ENCODE measurements around the gene HOXD4.

HOXD4 gene

GRCh38 chr2:176170602-176171305, 19.4 kb downstream of the HOXD4 start:
- no peak for DNase-seq (ENCODE audit: low spot score)

- no peak for DNase-seq (ENCODE audit: low spot score)
Measured at GRCh38 chr2:176171351-176172006, 20.1 kb downstream of the HOXD4 start.

DNA sequence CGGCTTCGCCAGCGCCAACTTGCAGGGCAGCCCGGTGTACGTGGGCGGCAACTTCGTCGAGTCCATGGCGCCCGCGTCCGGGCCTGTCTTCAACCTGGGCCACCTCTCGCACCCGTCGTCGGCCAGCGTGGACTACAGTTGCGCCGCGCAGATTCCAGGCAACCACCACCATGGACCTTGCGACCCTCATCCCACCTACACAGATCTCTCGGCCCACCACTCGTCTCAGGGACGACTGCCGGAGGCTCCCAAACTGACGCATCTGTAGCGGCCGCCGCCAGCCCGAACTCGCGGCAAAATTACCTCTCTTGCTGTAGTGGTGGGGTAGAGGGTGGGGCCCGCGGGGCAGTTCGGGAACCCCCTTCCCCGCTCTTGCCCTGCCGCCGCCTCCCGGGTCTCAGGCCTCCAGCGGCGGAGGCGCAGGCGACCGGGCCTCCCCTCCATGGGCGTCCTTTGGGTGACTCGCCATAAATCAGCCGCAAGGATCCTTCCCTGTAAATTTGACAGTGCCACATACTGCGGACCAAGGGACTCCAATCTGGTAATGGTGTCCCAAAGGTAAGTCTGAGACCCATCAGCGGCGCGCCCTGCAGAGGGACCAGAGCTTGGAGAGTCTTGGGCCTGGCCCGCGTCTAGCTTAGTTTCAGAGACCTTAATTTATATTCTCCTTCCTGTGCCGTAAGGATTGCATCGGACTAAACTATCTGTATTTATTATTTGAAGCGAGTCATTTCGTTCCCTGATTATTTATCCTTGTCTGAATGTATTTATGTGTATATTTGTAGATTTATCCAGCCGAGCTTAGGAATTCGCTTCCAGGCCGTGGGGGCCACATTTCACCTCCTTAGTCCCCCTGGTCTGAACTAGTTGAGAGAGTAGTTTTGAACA, 20.9 kb downstream of the HOXD4 start:
- no peak for DNase-seq (ENCODE audit: low spot score)

DNA sequence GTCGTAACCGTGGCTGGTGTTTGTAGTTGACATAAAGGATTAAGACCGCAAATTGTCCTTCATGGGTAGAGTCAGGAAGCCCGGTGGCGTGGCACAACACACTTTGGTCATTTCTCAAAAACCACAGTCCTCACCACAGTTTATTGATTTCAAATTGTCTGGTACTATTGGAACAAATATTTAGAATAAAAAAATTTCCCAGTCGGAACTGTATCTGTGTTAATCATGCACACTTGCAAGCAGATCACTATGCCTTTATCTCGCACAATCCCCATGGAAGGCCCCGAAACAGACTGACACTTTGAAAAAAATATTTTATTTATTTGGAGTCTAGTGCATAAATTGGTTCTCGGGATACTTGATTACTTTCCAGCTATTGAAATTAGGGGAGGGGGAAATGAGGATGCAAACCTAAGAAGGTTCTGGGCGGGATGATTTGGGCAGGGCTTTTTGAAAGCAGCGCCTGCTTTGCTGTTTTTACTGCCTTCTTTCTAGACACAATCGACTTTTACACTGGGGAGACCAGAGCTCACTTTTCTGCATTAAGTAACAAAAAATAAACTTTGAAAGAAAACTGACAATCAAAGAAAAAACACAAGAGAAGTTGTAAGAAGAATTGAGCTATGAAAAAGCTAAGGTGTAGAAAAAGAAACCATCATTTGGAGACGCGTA, 21.7 kb downstream of the HOXD4 start:
- DNase-seq (ENCODE audit: low spot score), result no peak

GRCh38 chr2:176173567-176174381, 22.4 kb downstream of the HOXD4 start:
- no peak for DNase-seq (ENCODE audit: low spot score)

GRCh38 chr2:176174382-176174823, 23.1 kb downstream of the HOXD4 start:
- DNase-seq (ENCODE audit: low spot score), result no peak

DNA sequence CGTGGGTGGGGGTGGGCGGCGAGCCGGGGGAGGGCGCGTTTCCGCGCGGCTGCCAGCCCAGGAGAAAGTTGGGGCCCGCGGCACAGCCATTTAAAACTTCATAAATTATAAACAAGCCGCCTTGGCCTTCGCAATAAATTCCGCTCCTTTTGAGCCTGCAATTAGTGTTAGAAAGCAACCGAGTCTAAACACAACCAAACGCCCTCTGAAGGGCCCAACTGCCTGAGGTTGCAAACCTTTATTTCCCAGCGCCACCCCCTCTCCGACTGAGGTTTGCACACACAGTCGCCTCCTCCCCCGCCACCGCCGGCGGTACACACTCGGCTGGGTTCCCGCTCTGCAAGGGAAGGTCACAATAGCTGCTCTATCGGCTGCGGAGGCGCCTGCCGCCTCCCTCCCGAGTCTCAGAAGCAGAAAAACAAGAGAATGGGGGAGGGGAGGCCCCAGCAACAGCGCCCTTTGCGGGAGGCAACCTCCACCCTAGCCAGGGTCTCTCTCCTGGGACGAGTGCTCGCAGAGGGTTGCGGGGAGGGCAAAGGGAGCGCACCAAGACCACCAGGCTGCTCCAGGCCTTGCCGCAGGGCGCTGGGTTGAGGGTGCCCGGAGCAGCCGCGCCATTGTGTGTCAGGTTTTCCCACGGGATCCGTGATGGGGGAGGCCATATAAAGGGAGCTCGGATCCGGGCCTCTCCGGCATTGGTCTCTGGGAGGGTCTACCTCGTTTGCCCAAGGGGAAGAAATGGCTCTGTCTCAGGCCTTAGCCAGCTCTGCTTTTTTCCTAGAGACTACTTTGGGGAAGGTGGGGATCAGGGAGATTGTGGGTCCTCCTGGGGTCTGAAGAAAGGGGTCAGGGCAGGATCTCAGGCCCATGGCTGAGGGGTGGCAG, 23.7 kb downstream of the HOXD4 start:
- DNase-seq (ENCODE audit: low spot score), result no peak

GRCh38 chr2:176175709-176176607, 24.6 kb downstream of the HOXD4 start:
- DNase-seq (ENCODE audit: low spot score), result no peak

GRCh38 chr2:176177580-176178037, 26.3 kb downstream of the HOXD4 start:
- DNase-seq (ENCODE audit: low spot score), result no peak

- no peak for DNase-seq (ENCODE audit: low spot score)
Measured at GRCh38 chr2:176178038-176178756, 26.8 kb downstream of the HOXD4 start.

DNA sequence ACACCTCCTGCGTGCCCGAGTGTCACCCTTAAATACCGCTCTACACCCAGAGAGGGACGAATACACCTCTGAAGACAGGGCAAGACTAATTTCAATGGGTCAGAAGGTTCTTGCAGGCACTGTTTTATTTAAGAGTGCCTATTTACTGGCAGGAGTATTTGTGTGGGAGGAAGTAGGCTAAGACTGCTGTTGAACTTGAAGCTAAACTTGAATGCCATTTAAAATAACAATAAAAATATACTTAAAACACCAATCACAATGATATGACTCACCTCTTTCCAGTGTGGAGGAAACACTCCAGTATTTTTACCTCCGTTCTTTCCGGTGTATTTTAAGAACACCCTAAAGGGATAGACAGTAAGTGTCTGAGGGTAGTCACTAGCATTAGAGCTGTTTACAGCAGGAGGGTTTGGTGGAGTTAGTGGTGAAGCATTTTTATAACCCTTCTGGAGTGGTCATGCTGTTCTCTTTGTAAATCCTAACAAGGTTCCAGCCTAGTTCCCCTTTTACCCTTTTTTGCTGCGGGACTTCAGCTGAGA, 27.5 kb downstream of the HOXD4 start:
- DNase-seq (ENCODE audit: low spot score), result no peak

DNA sequence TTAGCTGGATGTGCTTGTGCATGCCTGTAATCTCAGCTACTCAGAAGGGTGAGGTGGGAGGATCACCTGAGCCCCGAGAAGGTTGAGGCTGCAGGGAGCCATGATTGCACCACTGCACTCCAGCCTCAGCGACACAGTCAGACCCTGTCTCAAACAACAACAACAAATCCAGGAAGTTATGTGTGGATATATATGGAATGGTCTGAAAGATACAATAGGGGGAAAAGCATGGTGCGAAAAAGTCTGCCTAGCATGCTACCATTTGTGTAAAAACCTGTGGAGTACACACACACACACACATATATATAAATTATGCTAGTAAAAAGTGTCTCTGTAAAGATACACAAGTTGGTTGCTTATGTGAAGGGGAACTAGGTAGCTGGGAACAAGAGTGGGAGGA, 30.2 kb downstream of the HOXD4 start:
- DNase-seq (ENCODE audit: low spot score), result no peak

DNA sequence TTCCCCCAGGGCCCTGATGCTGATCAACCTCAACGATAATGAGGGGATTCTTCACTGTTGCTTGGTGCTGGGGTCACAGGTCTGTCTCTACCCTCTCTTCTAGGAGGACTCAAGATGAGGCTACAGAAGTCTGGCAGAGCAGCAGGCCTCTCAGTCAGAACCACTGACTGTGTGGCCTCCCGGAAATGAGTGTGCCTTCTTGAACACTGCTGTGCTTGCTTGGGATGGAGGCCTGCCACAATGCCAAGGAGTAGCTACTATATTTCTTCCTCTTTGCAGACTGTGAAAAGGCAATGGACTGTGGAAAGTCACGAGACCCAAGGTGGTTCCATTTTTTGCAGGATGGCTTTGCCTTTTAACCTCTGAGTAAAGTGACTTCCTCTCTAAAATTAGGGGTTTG, 31.3 kb downstream of the HOXD4 start:
- no peak for DNase-seq (ENCODE audit: low spot score)

- DNase-seq (ENCODE audit: low spot score), result no peak
Measured at GRCh38 chr2:176184749-176185148, 33.4 kb downstream of the HOXD4 start.

DNA sequence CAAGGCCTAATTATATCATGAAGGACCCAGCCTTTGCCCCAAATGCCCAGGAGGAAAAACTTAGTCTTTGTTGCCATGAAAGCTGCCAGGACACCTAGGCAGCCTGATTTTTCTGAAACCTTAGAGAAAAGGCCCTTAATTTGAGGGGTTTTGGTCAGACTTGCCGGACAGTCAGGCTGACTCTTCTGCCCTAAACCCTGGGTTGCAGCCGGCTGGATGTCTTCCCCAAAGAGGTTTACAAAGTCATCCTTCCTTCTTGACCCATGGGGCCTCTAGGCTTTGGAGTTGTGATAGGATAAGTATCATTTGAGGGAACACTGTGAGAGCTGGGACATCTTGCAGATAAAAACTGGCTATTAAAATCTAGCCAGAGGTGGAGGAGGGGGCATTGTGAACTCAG, 34.7 kb downstream of the HOXD4 start:
- no peak for DNase-seq (ENCODE audit: low spot score)

DNA sequence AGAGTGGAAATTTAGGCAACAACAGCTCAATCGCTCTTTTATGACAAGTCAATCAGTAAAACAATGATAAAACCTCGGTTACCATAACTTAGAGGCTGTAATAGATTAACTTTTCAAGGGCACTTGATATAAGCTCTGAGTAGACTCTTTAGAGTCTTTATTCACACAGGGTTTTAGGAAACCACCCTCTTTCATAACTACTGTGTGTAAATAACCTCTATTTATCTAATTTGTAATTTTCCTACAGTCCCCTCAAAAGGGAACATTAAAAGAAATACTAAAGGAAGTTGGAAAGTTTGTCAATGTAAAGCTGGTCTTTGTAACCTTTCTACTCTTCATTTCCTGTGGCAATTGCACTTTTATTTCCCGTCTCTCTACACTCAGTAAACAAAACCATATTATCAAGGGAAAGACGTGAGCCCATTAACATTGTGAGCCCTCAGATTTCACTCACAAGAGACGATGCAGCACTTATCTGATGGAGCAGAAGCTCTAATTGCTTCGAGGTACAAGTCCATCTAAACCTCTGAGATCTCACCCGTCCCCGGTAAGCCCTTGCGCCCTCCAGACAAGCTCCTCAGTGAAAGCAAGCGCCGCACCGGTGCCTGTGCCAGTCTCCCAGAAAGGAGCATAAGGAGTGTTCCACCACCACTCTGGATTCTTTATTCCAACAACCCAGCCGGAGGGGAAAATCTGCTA, 36.0 kb downstream of the HOXD4 start:
- no peak for DNase-seq (ENCODE audit: low spot score)

GRCh38 chr2:176187899-176188773, 36.8 kb downstream of the HOXD4 start, which contains the start of gene HOXD1:
Gene HOXD1 (plus strand): TSS chr2:176188668. CDS start chr2:176188802, 134 bp downstream.
- DNase-seq (ENCODE audit: low spot score), result peak; percentile 56
